Stomach (tissue), 4 donors: ENCODE results near the gene KLHL29.

Source experiments
- EP300 ChIP-seq: sonication (generic); formaldehyde crosslinking; IDR thresholded peaks from one replicate; pipeline ENCODE4 v1.6.1; 2017; ENCODE audit warnings: antibody characterized with exemption
- POLR2A ChIP-seq, 4 donors: fragments of 450-650 bp; IDR thresholded peaks; one replicate each; pipeline ENCODE4 v1.6.1; 2016; ENCODE audit warnings: antibody characterized with exemption in 4 of 4, control low read depth in 2 of 4, mild to moderate bottlenecking in 1 of 4, moderate library complexity in 1 of 4
- TF ChIP-seq, protein P1 (sequence below), 7 experiments: fragments of 450-650 bp in 4 of 7; fragments of 200-600 bp in 3 of 7; sonication (generic) in 3 of 7; IDR thresholded peaks; one replicate each; pipeline ENCODE4 v1.5.1; 2016 to 2019; ENCODE audit warnings: antibody characterized with exemption in 7 of 7, control low read depth in 2 of 7, mild to moderate bottlenecking in 1 of 7

DNA sequence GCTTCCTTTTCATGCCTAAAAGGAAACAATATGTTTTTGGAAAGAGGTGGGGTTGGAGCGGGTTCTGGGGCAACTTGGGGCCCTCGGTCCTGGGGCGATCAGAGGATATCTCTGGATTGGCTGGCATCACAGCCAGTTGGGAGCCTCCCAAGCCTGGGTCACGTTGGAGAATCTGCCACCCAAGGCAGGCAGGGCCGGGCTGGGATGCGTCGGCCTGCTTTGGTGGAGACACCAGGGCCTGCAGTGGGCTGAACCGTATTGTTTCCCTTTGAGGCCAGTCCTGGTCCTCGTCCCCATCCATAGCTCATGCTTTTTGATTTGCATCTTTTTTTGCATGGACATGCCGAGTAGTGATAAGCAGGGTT lies 306.1 kb downstream of the KLHL29 start:
- TF ChIP-seq, protein P1, sequence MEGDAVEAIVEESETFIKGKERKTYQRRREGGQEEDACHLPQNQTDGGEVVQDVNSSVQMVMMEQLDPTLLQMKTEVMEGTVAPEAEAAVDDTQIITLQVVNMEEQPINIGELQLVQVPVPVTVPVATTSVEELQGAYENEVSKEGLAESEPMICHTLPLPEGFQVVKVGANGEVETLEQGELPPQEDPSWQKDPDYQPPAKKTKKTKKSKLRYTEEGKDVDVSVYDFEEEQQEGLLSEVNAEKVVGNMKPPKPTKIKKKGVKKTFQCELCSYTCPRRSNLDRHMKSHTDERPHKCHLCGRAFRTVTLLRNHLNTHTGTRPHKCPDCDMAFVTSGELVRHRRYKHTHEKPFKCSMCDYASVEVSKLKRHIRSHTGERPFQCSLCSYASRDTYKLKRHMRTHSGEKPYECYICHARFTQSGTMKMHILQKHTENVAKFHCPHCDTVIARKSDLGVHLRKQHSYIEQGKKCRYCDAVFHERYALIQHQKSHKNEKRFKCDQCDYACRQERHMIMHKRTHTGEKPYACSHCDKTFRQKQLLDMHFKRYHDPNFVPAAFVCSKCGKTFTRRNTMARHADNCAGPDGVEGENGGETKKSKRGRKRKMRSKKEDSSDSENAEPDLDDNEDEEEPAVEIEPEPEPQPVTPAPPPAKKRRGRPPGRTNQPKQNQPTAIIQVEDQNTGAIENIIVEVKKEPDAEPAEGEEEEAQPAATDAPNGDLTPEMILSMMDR (IDR thresholded peaks at IDR 0.05), result no peak
- TF ChIP-seq EP300 (no peak), POLR2A (IDR thresholded peaks at IDR 0.05) (no peak)
